Measurements from ENCODE around the gene MRPL34. TPM values are rescaled to one million over a fixed set of nuclear protein-coding genes. Genes with fewer than 3 reads are reported as not detected.

The MRPL34 gene
- total RNA-seq, 1 donor from 2014 or later, result 206 TPM

GRCh38 chr19:17325881-17326594 is 20.4 kb downstream of the MRPL34 start:
- Histone ChIP-seq H3K4me3 (no peak overlapping the region), H3K36me3 (peaks cover 26% of the 10 kb centered on the region), H3K27me3 (ENCODE audit: low read depth) (no peaks in the 10 kb centered on the region), H3K4me1 (peaks cover 12% of the 10 kb centered on the region), H3K9me3 (replicated peaks) (no peaks in the 10 kb centered on the region), H3K27ac (replicated peaks) (peak overlapping the region; percentile 23)
- TF ChIP-seq CTCF (IDR thresholded peaks at IDR 0.05; ENCODE audit: borderline replicate concordance), result no peak
- no peak for DNase-seq
- intact Hi-C loops (cut with micrococcal nuclease), result no loop called here

GRCh38 chr19:17326595-17326966 is 20.9 kb downstream of the MRPL34 start:
- Histone ChIP-seq H3K27ac (replicated peaks) (no peak overlapping the region), H3K4me1 (peaks cover 12% of the 10 kb centered on the region), H3K4me3 (no peak overlapping the region), H3K36me3 (peaks cover 21% of the 10 kb centered on the region), H3K9me3 (replicated peaks) (no peaks in the 10 kb centered on the region), H3K27me3 (ENCODE audit: low read depth) (no peaks in the 10 kb centered on the region)
- intact Hi-C loops (cut with micrococcal nuclease), result no loop called here
- TF ChIP-seq CTCF (IDR thresholded peaks at IDR 0.05; ENCODE audit: borderline replicate concordance), result no peak
- no peak for DNase-seq

GRCh38 chr19:17327068-17327653 is 21.5 kb downstream of the MRPL34 start:
- H3K9me3 ChIP-seq (replicated peaks), result no peaks in the 10 kb centered on the region
- peaks cover 15% of the 10 kb centered on the region for H3K36me3 ChIP-seq
- DNase-seq, result no peak
- TF ChIP-seq CTCF (IDR thresholded peaks at IDR 0.05; ENCODE audit: borderline replicate concordance), result no peak
- H3K27me3 ChIP-seq (ENCODE audit: low read depth), result no peaks in the 10 kb centered on the region
- intact Hi-C loops (cut with micrococcal nuclease), result no loop called here
- no peak overlapping the region for H3K4me3 ChIP-seq
- no peak overlapping the region for H3K27ac ChIP-seq (replicated peaks)
- H3K4me1 ChIP-seq, result peaks cover 12% of the 10 kb centered on the region

- Histone ChIP-seq H3K9me3 (replicated peaks) (no peaks in the 10 kb centered on the region), H3K4me1 (peaks cover 12% of the 10 kb centered on the region), H3K27ac (replicated peaks) (no peak overlapping the region), H3K4me3 (peak overlapping the region; percentile 27), H3K27me3 (ENCODE audit: low read depth) (no peaks in the 10 kb centered on the region), H3K36me3 (peaks cover 14% of the 10 kb centered on the region)
- no peak for DNase-seq
- no peak for TF ChIP-seq CTCF (IDR thresholded peaks at IDR 0.05; ENCODE audit: borderline replicate concordance)
- intact Hi-C loops (cut with micrococcal nuclease), result no loop called here
Measured at GRCh38 chr19:17327654-17328516, 22.2 kb downstream of the MRPL34 start.

- no peak for DNase-seq
- TF ChIP-seq CTCF (IDR thresholded peaks at IDR 0.05; ENCODE audit: borderline replicate concordance), result no peak
- intact Hi-C loops (cut with micrococcal nuclease), result no loop called here
- Histone ChIP-seq H3K4me1 (peaks cover 16% of the 10 kb centered on the region), H3K4me3 (peak overlapping the region; percentile 27), H3K36me3 (peaks cover 14% of the 10 kb centered on the region), H3K27me3 (ENCODE audit: low read depth) (no peaks in the 10 kb centered on the region), H3K27ac (replicated peaks) (no peak overlapping the region), H3K9me3 (replicated peaks) (no peaks in the 10 kb centered on the region)
Measured at GRCh38 chr19:17328517-17329365, 23.1 kb downstream of the MRPL34 start.
